ENCODE measurements around the gene PALM2AKAP2.

Gene PALM2AKAP2

GRCh38 chr9:109779711-109780452 lies at the start of gene PALM2AKAP2:
Gene PALM2AKAP2 (plus strand): TSS chr9:109780198. CDS start chr9:109780489, 291 bp downstream.
- peak in 41 of 42 donors; percentile 23 to 87 (median 68) for DNase-seq
- intact Hi-C loops (cut with DNase I) = no loop called here

GRCh38 chr9:109730228-109730627 lies 49.8 kb upstream of the PALM2AKAP2 start:
- intact Hi-C loops (cut with DNase I) = no loop called here
- DNase-seq = no peak

- no peak for DNase-seq
Observed at GRCh38 chr9:109733690-109734089, 46.3 kb upstream of the PALM2AKAP2 start.

GRCh38 chr9:109734814-109735213 lies 45.2 kb upstream of the PALM2AKAP2 start:
- intact Hi-C loops (cut with DNase I) = no loop called here
- DNase-seq = no peak

More at GRCh38 chr9:109733690-109734089, 46.3 kb upstream of the PALM2AKAP2 start:
- intact Hi-C loops (cut with DNase I) = no loop called here

- intact Hi-C loops (cut with DNase I) = no loop called here
- no peak for DNase-seq
Observed at GRCh38 chr9:109735801-109736200, 44.2 kb upstream of the PALM2AKAP2 start.

- DNase-seq = no peak
- intact Hi-C loops (cut with DNase I) = no loop called here
Observed at GRCh38 chr9:109737295-109737694, 42.7 kb upstream of the PALM2AKAP2 start.

- intact Hi-C loops (cut with DNase I) = no loop called here
- DNase-seq = no peak
Observed at GRCh38 chr9:109739760-109740159, 40.2 kb upstream of the PALM2AKAP2 start.

- intact Hi-C loops (cut with DNase I) = no loop called here
- no peak for DNase-seq
Observed at GRCh38 chr9:109742776-109743348, 37.1 kb upstream of the PALM2AKAP2 start.

- intact Hi-C loops (cut with DNase I) = no loop called here
- DNase-seq = no peak
Observed at GRCh38 chr9:109743696-109744095, 36.3 kb upstream of the PALM2AKAP2 start.

GRCh38 chr9:109745335-109746283 lies 34.4 kb upstream of the PALM2AKAP2 start:
- intact Hi-C loops (cut with DNase I) = no loop called here
- DNase-seq = peak in 12 of 42 donors; percentile 7 to 54 (median 27)

GRCh38 chr9:109751253-109751652 lies 28.7 kb upstream of the PALM2AKAP2 start:
- intact Hi-C loops (cut with DNase I) = loop anchor here (10.0 kb wide), 1 partner anchor 54 kb away; no protein-coding TSS in a partner anchor
- peak in 31 of 42 donors; percentile 1 to 75 (median 30) for DNase-seq

GRCh38 chr9:109753308-109753707 lies 26.7 kb upstream of the PALM2AKAP2 start:
- intact Hi-C loops (cut with DNase I) = loop anchor here (10.0 kb wide), 1 partner anchor 51 kb away; no protein-coding TSS in a partner anchor
- DNase-seq = no peak

- no peak for DNase-seq
- intact Hi-C loops (cut with DNase I) = loop anchor here (10.0 kb wide), 1 partner anchor 50 kb away; no protein-coding TSS in a partner anchor
Observed at GRCh38 chr9:109755040-109755439, 25.0 kb upstream of the PALM2AKAP2 start.

- intact Hi-C loops (cut with DNase I) = loop anchor here (10.0 kb wide), 1 partner anchor 45 kb away; no protein-coding TSS in a partner anchor
- DNase-seq = no peak
Observed at GRCh38 chr9:109759589-109759988, 20.4 kb upstream of the PALM2AKAP2 start.

- DNase-seq = no peak
- intact Hi-C loops (cut with DNase I) = no loop called here
Observed at GRCh38 chr9:109765278-109765677, 14.7 kb upstream of the PALM2AKAP2 start.

- intact Hi-C loops (cut with DNase I) = no loop called here
- DNase-seq = no peak
Observed at GRCh38 chr9:109765830-109766229, 14.2 kb upstream of the PALM2AKAP2 start.

GRCh38 chr9:109766351-109766750 lies 13.6 kb upstream of the PALM2AKAP2 start:
- no peak for DNase-seq
- intact Hi-C loops (cut with DNase I) = no loop called here

GRCh38 chr9:109767404-109767803 lies 12.6 kb upstream of the PALM2AKAP2 start:
- DNase-seq = no peak
- intact Hi-C loops (cut with DNase I) = no loop called here

GRCh38 chr9:109767814-109768213 lies 12.2 kb upstream of the PALM2AKAP2 start:
- intact Hi-C loops (cut with DNase I) = no loop called here
- no peak for DNase-seq
